ENCODE results near the gene ARPC2. TPM values are rescaled to one million over a fixed set of nuclear protein-coding genes. Genes with fewer than 3 reads are reported as not detected.
A peak's percentile ranks its signal among the peaks of the same experiment; 100 is the strongest.

ARPC2 gene
- total and polyA plus RNA-seq, 2 of the 13 experiments (the other 11 are each of a cell fraction or from before 2014, with no cell fraction given), result 168 to 303 TPM

GRCh38 chr2:218216674-218217359, at the start of gene ARPC2 (continued):
- TF ChIP-seq DDIT3 (CRISPR knock-in tag; IDR thresholded peaks at IDR 0.05) (no peak), ZNF296 (CRISPR knock-in tag; conservative IDR thresholded peaks at IDR 0.05) (no peak), NFE2L2 (IDR thresholded peaks at IDR 0.05; ENCODE audit: low read length) (no peak), AKAP8 (CRISPR knock-in tag; IDR thresholded peaks at IDR 0.05) (0 out of 2 replicates have a peak, but pooled peaks have one; percentile 69), SCMH1 (CRISPR knock-in tag; IDR thresholded peaks at IDR 0.05; ENCODE audit: borderline replicate concordance) (no peak), STAT6 (CRISPR knock-in tag; IDR thresholded peaks at IDR 0.05; ENCODE audit: borderline replicate concordance) (0 out of 2 replicates have a peak, but pooled peaks have one; percentile 30), DNMT3B (CRISPR knock-in tag; conservative IDR thresholded peaks at IDR 0.05) (no peak), NFKB2 (CRISPR knock-in tag; IDR thresholded peaks at IDR 0.05; ENCODE audit: borderline replicate concordance) (0 out of 2 replicates have a peak, but pooled peaks have one; percentile 37), CSRNP2 (CRISPR knock-in tag; conservative IDR thresholded peaks at IDR 0.05; ENCODE audit: low read depth) (no peak), ZNF781 (CRISPR knock-in tag; IDR thresholded peaks at IDR 0.05; ENCODE audit: borderline replicate concordance, not compliant biosample characterization) (no peak), RCOR2 (CRISPR knock-in tag; IDR thresholded peaks at IDR 0.05) (0 out of 2 replicates have a peak, but pooled peaks have one; percentile 22), ZFP37 (CRISPR knock-in tag; IDR thresholded peaks at IDR 0.05; ENCODE audit: borderline replicate concordance) (no peak), YY1 (IDR thresholded peaks at IDR 0.05; ENCODE audit: insufficient read depth, insufficient replicate concordance, low read depth, low read length) (peak; percentile 91), SRF (IDR thresholded peaks at IDR 0.05; ENCODE audit: low read depth, low read length) (no peak), ARNT (IDR thresholded peaks at IDR 0.05) (no peak), ZBTB14 (CRISPR knock-in tag; IDR thresholded peaks at IDR 0.05) (peak; percentile 99)
